Hepatocyte (in vitro differentiated cells): ENCODE data around the gene ITPRID1. TPM values are rescaled to one million over a fixed set of nuclear protein-coding genes. Genes with fewer than 3 reads are reported as not detected.

Source experiments
- DNase-seq: peaks from one replicate; pipeline ENCODE4 v3.0.0-alpha.2; 2016; ENCODE audit warnings: low spot score
- H2AFZ ChIP-seq: fragments of 200-600 bp; sonication (generic); 2 replicates; pipeline ENCODE4 v1.6.0; 2016; ENCODE audit warnings: antibody characterized with exemption, mild to moderate bottlenecking
- H3K27ac ChIP-seq: fragments of 200-600 bp; sonication (generic); 2 replicates; pipeline ENCODE4 v1.5.1; 2016; ENCODE audit warnings: mild to moderate bottlenecking
- H3K27me3 ChIP-seq: fragments of 200-600 bp; sonication (generic); 2 replicates; pipeline ENCODE4 v1.6.1; 2016
- H3K36me3 ChIP-seq: fragments of 200-600 bp; sonication (generic); replicated peaks from 2 replicates; pipeline ENCODE4 v1.5.1; 2016; ENCODE audit warnings: low read depth; ENCODE audit not compliant: insufficient read depth
- H3K4me1 ChIP-seq: fragments of 200-600 bp; sonication (generic); 2 replicates; pipeline ENCODE4 v1.5.1; 2016; ENCODE audit warnings: mild to moderate bottlenecking, moderate library complexity; ENCODE audit not compliant: insufficient read depth
- H3K4me2 ChIP-seq: fragments of 200-600 bp; sonication (generic); 2 replicates; pipeline ENCODE4 v1.6.0; 2016
- H3K4me3 ChIP-seq: fragments of 200-600 bp; sonication (generic); 2 replicates; pipeline ENCODE4 v1.5.1; 2016; ENCODE audit warnings: mild to moderate bottlenecking
- H3K79me2 ChIP-seq: fragments of 200-600 bp; sonication (generic); 2 replicates; pipeline ENCODE4 v1.6.0; 2017; ENCODE audit warnings: mild to moderate bottlenecking
- H3K9me2 ChIP-seq: fragments of 200-600 bp; sonication (generic); replicated peaks from 2 replicates; pipeline ENCODE4 v1.6.0; 2017; ENCODE audit warnings: mild to moderate bottlenecking; ENCODE audit not compliant: insufficient read depth
- H3K9me3 ChIP-seq: fragments of 200-600 bp; sonication (generic); 2 replicates; pipeline ENCODE4 v1.5.1; 2016; ENCODE audit warnings: low read depth, mild to moderate bottlenecking
- H4K20me1 ChIP-seq: fragments of 200-600 bp; sonication (generic); 2 replicates; pipeline ENCODE4 v1.6.0; 2016; ENCODE audit warnings: mild to moderate bottlenecking; ENCODE audit not compliant: insufficient read depth, poor library complexity, severe bottlenecking
- CTCF ChIP-seq: fragments of 200-600 bp; sonication (generic); IDR thresholded peaks from 2 replicates; pipeline ENCODE4 v1.5.1; 2016; ENCODE audit warnings: antibody characterized with exemption, mild to moderate bottlenecking; ENCODE audit not compliant: poor library complexity
- EZH2 ChIP-seq: fragments of 200-600 bp; sonication (generic); IDR thresholded peaks from 2 replicates; pipeline ENCODE4 v1.6.1; 2016; ENCODE audit warnings: antibody characterized with exemption, mild to moderate bottlenecking, borderline replicate concordance
- EZH2phosphoT487 ChIP-seq: fragments of 200-600 bp; sonication (generic); IDR thresholded peaks from one replicate; pipeline ENCODE4 v1.6.1; 2018; ENCODE audit warnings: antibody characterized with exemption, mild to moderate bottlenecking, low read depth, moderate library complexity; ENCODE audit not compliant: unreplicated experiment, severe bottlenecking
- WGBS: methylation state at CpG from one replicate; pipeline ENCODE4 v1.1.6; 2016; ENCODE audit warnings: low lambda C conversion rate; ENCODE audit errors: missing lambda C conversion rate; 5-methylcytosine and 5-hydroxymethylcytosine counted together
- polyA plus RNA-seq: library from polyadenylated mRNA; unstranded; fragments of >200 nt; fragmentation: Nextera tagmentation; extraction: Ambion mirVana; gene quantifications from 2 replicates; pipeline ENCODE4 v1.2.1, GENCODE V29; 2016
- total RNA-seq: library from RNA; depleted of rRNA; stranded (reverse); fragments of >200 nt; gene quantifications from 2 replicates; pipeline ENCODE4 v1.2.3, GENCODE V29; 2014

Gene ITPRID1
- total and polyA plus RNA-seq, 2 experiments from 2014 or later, result 0.06 TPM; not detected in 1

- Histone ChIP-seq H3K4me1 (peaks cover 11% of the 10 kb centered on the region), H3K9me2 (no peaks in the 10 kb centered on the region), H3K36me3 (no peaks in the 10 kb centered on the region), H3K79me2 (no peaks in the 10 kb centered on the region), H3K27me3 (no peaks in the 10 kb centered on the region), H3K27ac (no peak overlapping the region), H4K20me1 (no peaks in the 10 kb centered on the region), H2AFZ (no peak overlapping the region), H3K4me2 (peak overlapping the region; percentile 38), H3K9me3 (no peaks in the 10 kb centered on the region), H3K4me3 (no peak overlapping the region)
- no peak for TF ChIP-seq EZH2
- no peak for TF ChIP-seq EZH2phosphoT487
- no peak for TF ChIP-seq CTCF
- 9% methylated on average over 1 of the region's 1 CpG for WGBS
- DNase-seq, result no peak
These were observed 13.2 kb upstream of the ITPRID1 start for GRCh38 chr7:31500656-31501055.

GRCh38 chr7:31508823-31509222 lies 5.1 kb upstream of the ITPRID1 start:
- WGBS, result 82% methylated on average over 5 of the region's 5 CpGs
- no peaks in the 10 kb centered on the region for H3K36me3 ChIP-seq
- H3K4me2 ChIP-seq, result no peak overlapping the region
- H3K4me1 ChIP-seq, result no peaks in the 10 kb centered on the region
- no peak overlapping the region for H2AFZ ChIP-seq
- H3K27ac ChIP-seq, result no peak overlapping the region
- H3K9me2 ChIP-seq, result no peaks in the 10 kb centered on the region
- no peaks in the 10 kb centered on the region for H3K9me3 ChIP-seq
- DNase-seq, result no peak
- H3K27me3 ChIP-seq, result no peaks in the 10 kb centered on the region
- no peak overlapping the region for H3K4me3 ChIP-seq
- no peaks in the 10 kb centered on the region for H4K20me1 ChIP-seq
- TF ChIP-seq CTCF (no peak), EZH2phosphoT487 (no peak), EZH2 (no peak)
- H3K79me2 ChIP-seq, result no peaks in the 10 kb centered on the region

GRCh38 chr7:31512166-31512565 lies 1.7 kb upstream of the ITPRID1 start:
- TF ChIP-seq EZH2 (no peak), CTCF (no peak), EZH2phosphoT487 (no peak)
- no peaks in the 10 kb centered on the region for H3K36me3 ChIP-seq
- H3K4me2 ChIP-seq, result no peak overlapping the region
- H4K20me1 ChIP-seq, result no peaks in the 10 kb centered on the region
- no peak overlapping the region for H3K27ac ChIP-seq
- 69% methylated on average over 2 of the region's 2 CpGs for WGBS
- no peaks in the 10 kb centered on the region for H3K79me2 ChIP-seq
- no peak overlapping the region for H3K4me3 ChIP-seq
- no peaks in the 10 kb centered on the region for H3K9me2 ChIP-seq
- no peaks in the 10 kb centered on the region for H3K9me3 ChIP-seq
- no peaks in the 10 kb centered on the region for H3K27me3 ChIP-seq
- DNase-seq, result no peak
- no peaks in the 10 kb centered on the region for H3K4me1 ChIP-seq
- H2AFZ ChIP-seq, result no peak overlapping the region
